ENCODE results near the gene LGR6. TPM values are rescaled to one million over a fixed set of nuclear protein-coding genes. Genes with fewer than 3 reads are reported as not detected.
"Not testable (repeated sequence)": the region's sequence is repeated elsewhere in the genome, so short reads cannot be mapped to it uniquely, and the experiment has no call there.

LGR6 gene
- total RNA-seq, 1 experiment from 2014 or later = 0.24 TPM

GRCh38 chr1:202349206-202349928 lies 155.8 kb downstream of the LGR6 start:
- Histone ChIP-seq H3K4me3 (ENCODE audit: insufficient read depth, low read depth, low read length) (peak overlapping the region; percentile 95), H3K27me3 (ENCODE audit: control insufficient read depth, insufficient read depth, low read length) (no peaks in the 10 kb centered on the region), H3K36me3 (replicated peaks; ENCODE audit: control insufficient read depth, insufficient read depth, low read length) (no peaks in the 10 kb centered on the region)
- peak; percentile 37 for DNase-seq

GRCh38 chr1:202351725-202352124 lies 158.1 kb downstream of the LGR6 start:
- H3K36me3 ChIP-seq (replicated peaks; ENCODE audit: control insufficient read depth, insufficient read depth, low read length) = no peaks in the 10 kb centered on the region
- H3K4me3 ChIP-seq (ENCODE audit: insufficient read depth, low read depth, low read length) = no peak overlapping the region
- H3K27me3 ChIP-seq (ENCODE audit: control insufficient read depth, insufficient read depth, low read length) = no peaks in the 10 kb centered on the region
- no peak for DNase-seq

GRCh38 chr1:202352583-202353197 lies 159.1 kb downstream of the LGR6 start:
- not testable (repeated sequence) for DNase-seq; H3K4me3 ChIP-seq (ENCODE audit: insufficient read depth, low read depth, low read length); H3K36me3 ChIP-seq (replicated peaks; ENCODE audit: control insufficient read depth, insufficient read depth, low read length); H3K27me3 ChIP-seq (ENCODE audit: control insufficient read depth, insufficient read depth, low read length)

GRCh38 chr1:202355944-202356553 lies 162.4 kb downstream of the LGR6 start:
- H3K4me3 ChIP-seq (ENCODE audit: insufficient read depth, low read depth, low read length) = no peak overlapping the region
- DNase-seq = no peak
- H3K36me3 ChIP-seq (replicated peaks; ENCODE audit: control insufficient read depth, insufficient read depth, low read length) = no peaks in the 10 kb centered on the region
- no peaks in the 10 kb centered on the region for H3K27me3 ChIP-seq (ENCODE audit: control insufficient read depth, insufficient read depth, low read length)

GRCh38 chr1:202357506-202357905 lies 163.9 kb downstream of the LGR6 start:
- no peak overlapping the region for H3K4me3 ChIP-seq (ENCODE audit: insufficient read depth, low read depth, low read length)
- no peaks in the 10 kb centered on the region for H3K36me3 ChIP-seq (replicated peaks; ENCODE audit: control insufficient read depth, insufficient read depth, low read length)
- H3K27me3 ChIP-seq (ENCODE audit: control insufficient read depth, insufficient read depth, low read length) = no peaks in the 10 kb centered on the region
- no peak for DNase-seq

- H3K27me3 ChIP-seq (ENCODE audit: control insufficient read depth, insufficient read depth, low read length) = no peaks in the 10 kb centered on the region
- no peaks in the 10 kb centered on the region for H3K36me3 ChIP-seq (replicated peaks; ENCODE audit: control insufficient read depth, insufficient read depth, low read length)
- no peak overlapping the region for H3K4me3 ChIP-seq (ENCODE audit: insufficient read depth, low read depth, low read length)
- DNase-seq = no peak
Observed at GRCh38 chr1:202361224-202361623, 167.6 kb downstream of the LGR6 start.

- H3K36me3 ChIP-seq (replicated peaks; ENCODE audit: control insufficient read depth, insufficient read depth, low read length) = no peaks in the 10 kb centered on the region
- H3K4me3 ChIP-seq (ENCODE audit: insufficient read depth, low read depth, low read length) = no peak overlapping the region
- DNase-seq = peak; percentile 52
- no peaks in the 10 kb centered on the region for H3K27me3 ChIP-seq (ENCODE audit: control insufficient read depth, insufficient read depth, low read length)
Observed at GRCh38 chr1:202361701-202362100, 168.1 kb downstream of the LGR6 start.

GRCh38 chr1:202362212-202362611 lies 168.6 kb downstream of the LGR6 start:
- H3K4me3 ChIP-seq (ENCODE audit: insufficient read depth, low read depth, low read length) = no peak overlapping the region
- H3K27me3 ChIP-seq (ENCODE audit: control insufficient read depth, insufficient read depth, low read length) = no peaks in the 10 kb centered on the region
- peak; percentile 32 for DNase-seq

GRCh38 chr1:202365092-202365815 lies 171.7 kb downstream of the LGR6 start:
- Histone ChIP-seq H3K4me3 (ENCODE audit: insufficient read depth, low read depth, low read length) (no peak overlapping the region), H3K27me3 (ENCODE audit: control insufficient read depth, insufficient read depth, low read length) (no peaks in the 10 kb centered on the region), H3K36me3 (replicated peaks; ENCODE audit: control insufficient read depth, insufficient read depth, low read length) (no peaks in the 10 kb centered on the region)
- DNase-seq = no peak

More at GRCh38 chr1:202362212-202362611, 168.6 kb downstream of the LGR6 start:
- no peaks in the 10 kb centered on the region for H3K36me3 ChIP-seq (replicated peaks; ENCODE audit: control insufficient read depth, insufficient read depth, low read length)

- Histone ChIP-seq H3K27me3 (ENCODE audit: control insufficient read depth, insufficient read depth, low read length) (no peaks in the 10 kb centered on the region), H3K4me3 (ENCODE audit: insufficient read depth, low read depth, low read length) (no peak overlapping the region), H3K36me3 (replicated peaks; ENCODE audit: control insufficient read depth, insufficient read depth, low read length) (no peaks in the 10 kb centered on the region)
- DNase-seq = no peak
Observed at GRCh38 chr1:202367271-202367670, 173.7 kb downstream of the LGR6 start.

Other genes with a start within 250 kb of the LGR6 start
- gene LMOD1, start 247.3 kb upstream of the LGR6 start, total RNA-seq (2014; rRNA removed; shearing (Covaris generic)) = 0.42 and 0.48 TPM in 2 replicates
- 74.6 and 75.6 TPM in 2 replicates for gene TIMM17A, start 238.3 kb upstream of the LGR6 start, total RNA-seq (2014; rRNA removed; shearing (Covaris generic))
- 129 and 136 TPM in 2 replicates for gene RNPEP, start 211.2 kb upstream of the LGR6 start, total RNA-seq (2014; rRNA removed; shearing (Covaris generic))
- 3.6 and 6.9 TPM in 2 replicates for gene ELF3, start 183.2 kb upstream of the LGR6 start, total RNA-seq (2014; rRNA removed; shearing (Covaris generic))
- gene GPR37L1, start 70.9 kb upstream of the LGR6 start, total RNA-seq (2014; rRNA removed; shearing (Covaris generic)) = under 0.01 TPM in 1 of 2 replicates, not detected in the other
- 50.3 and 55.1 TPM in 2 replicates for gene ARL8A, start 49.1 kb upstream of the LGR6 start, total RNA-seq (2014; rRNA removed; shearing (Covaris generic))
- 0.24 and 0.55 TPM in 2 replicates for gene PTPN7, start 33.2 kb upstream of the LGR6 start, total RNA-seq (2014; rRNA removed; shearing (Covaris generic))
- gene UBE2T, start 148.1 kb downstream of the LGR6 start, total RNA-seq (2014; rRNA removed; shearing (Covaris generic)) = 159 and 161 TPM in 2 replicates
- 4.5 and 14.5 TPM in 2 replicates for gene PPP1R12B, start 154.9 kb downstream of the LGR6 start, total RNA-seq (2014; rRNA removed; shearing (Covaris generic))

Measured in H7 (cell line).